ENCODE results near the gene CRELD2.

Gene CRELD2

DNA sequence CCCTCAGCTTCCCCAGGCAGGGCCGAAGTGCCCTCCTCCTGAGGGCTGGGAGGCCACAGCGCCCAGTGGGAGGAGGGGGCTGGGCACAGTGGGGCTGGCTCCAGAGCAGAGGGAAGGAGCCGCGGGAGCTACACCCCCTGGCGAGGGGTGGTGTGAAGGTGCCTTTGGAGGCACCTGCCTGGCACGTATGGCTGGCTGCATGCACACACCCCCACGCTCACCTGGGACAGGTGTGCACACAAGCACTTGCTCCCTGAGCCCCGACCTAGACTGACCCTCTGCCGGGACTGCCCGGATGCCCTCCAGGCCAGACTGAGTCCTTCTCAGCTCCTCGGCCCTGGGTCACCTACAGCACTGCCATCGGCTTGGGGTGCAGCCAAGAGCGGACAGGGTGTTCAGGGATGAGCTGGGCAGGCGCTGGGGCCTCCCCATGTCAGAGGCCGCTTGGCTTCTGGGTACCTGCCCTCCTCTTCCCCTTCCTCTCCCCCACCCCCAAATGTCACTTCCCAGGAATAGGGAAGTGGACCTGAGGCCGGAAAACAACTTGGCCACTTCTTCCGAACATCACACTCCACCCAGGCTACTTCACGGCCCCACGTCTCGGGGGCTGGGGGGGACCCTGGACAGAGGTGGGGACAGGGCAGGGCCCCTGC is 34.7 kb downstream of the CRELD2 start:
- TF ChIP-seq, protein P1, sequence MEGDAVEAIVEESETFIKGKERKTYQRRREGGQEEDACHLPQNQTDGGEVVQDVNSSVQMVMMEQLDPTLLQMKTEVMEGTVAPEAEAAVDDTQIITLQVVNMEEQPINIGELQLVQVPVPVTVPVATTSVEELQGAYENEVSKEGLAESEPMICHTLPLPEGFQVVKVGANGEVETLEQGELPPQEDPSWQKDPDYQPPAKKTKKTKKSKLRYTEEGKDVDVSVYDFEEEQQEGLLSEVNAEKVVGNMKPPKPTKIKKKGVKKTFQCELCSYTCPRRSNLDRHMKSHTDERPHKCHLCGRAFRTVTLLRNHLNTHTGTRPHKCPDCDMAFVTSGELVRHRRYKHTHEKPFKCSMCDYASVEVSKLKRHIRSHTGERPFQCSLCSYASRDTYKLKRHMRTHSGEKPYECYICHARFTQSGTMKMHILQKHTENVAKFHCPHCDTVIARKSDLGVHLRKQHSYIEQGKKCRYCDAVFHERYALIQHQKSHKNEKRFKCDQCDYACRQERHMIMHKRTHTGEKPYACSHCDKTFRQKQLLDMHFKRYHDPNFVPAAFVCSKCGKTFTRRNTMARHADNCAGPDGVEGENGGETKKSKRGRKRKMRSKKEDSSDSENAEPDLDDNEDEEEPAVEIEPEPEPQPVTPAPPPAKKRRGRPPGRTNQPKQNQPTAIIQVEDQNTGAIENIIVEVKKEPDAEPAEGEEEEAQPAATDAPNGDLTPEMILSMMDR (IDR thresholded peaks at IDR 0.05; ENCODE audit: low read length): no peak
- TF ChIP-seq EZH2phosphoT487 (IDR thresholded peaks at IDR 0.05; ENCODE audit: low read length): no peak
- no peak for TF ChIP-seq EZH2 (optimal IDR thresholded peaks at IDR 0.05; ENCODE audit: low read depth, low read length)
- no peak for DNase-seq
- Histone ChIP-seq H3K27ac (ENCODE audit: low read length) (no peak overlapping the region), H3K27me3 (replicated peaks; ENCODE audit: insufficient read depth, low read length) (peaks cover 19% of the 10 kb centered on the region), H3K4me1 (ENCODE audit: low read length) (no peaks in the 10 kb centered on the region), H2AFZ (ENCODE audit: low read length) (no peak overlapping the region), H3K9me2 (replicated peaks; ENCODE audit: insufficient read depth, low read length) (no peaks in the 10 kb centered on the region), H3K4me2 (ENCODE audit: low read depth, low read length) (no peak overlapping the region), H3K4me3 (ENCODE audit: low read length) (no peak overlapping the region), H3K79me2 (ENCODE audit: low read length) (no peaks in the 10 kb centered on the region), H4K20me1 (ENCODE audit: insufficient read depth, low read length) (no peaks in the 10 kb centered on the region), H3K9ac (ENCODE audit: low read length) (no peak overlapping the region), H3K9me3 (replicated peaks; ENCODE audit: insufficient read depth, low read length) (no peaks in the 10 kb centered on the region), H3F3A (ENCODE audit: insufficient read depth, low read length) (no peaks in the 10 kb centered on the region), H3K36me3 (replicated peaks; ENCODE audit: insufficient read depth, low read length) (no peaks in the 10 kb centered on the region)

DNA sequence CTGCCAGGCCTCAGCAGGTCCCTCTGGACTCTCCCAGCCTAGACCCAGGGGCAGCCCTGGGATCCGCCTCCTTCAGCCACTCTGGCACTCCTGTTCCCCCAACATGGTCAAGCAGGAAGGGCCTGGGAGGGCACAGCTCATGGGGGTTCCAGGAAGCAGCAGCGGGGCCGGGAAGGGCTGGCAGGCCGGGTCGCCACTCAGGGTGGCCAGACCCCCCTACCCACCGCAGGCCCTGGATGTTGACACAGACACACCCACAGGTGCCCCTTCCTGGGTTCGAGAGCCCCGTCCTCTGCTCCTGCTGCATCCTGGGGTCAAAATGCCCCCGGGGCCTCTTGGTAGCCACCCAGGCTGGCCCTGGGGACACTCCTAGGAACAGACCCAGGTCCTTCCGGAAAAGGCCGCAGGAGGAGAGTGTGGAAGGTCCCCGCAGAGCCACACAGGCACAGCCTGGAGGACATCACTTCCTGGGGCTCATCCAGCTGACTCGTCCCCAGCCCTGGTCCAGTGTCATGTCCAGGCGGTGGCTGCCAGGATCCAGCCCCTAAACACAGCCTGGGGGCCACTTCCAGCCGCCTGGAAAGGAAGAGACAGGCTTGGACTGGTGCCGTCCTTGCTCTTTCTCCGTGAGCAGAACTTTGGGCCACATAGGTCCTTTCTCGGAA is 35.4 kb downstream of the CRELD2 start:
- no peaks in the 10 kb centered on the region for H3K36me3 ChIP-seq (replicated peaks; ENCODE audit: insufficient read depth, low read length)
- no peak overlapping the region for H3K27ac ChIP-seq (ENCODE audit: low read length)
- no peak overlapping the region for H3K4me3 ChIP-seq (ENCODE audit: low read length)
- H3K79me2 ChIP-seq (ENCODE audit: low read length): no peaks in the 10 kb centered on the region
- H2AFZ ChIP-seq (ENCODE audit: low read length): no peak overlapping the region
- H3K9me3 ChIP-seq (replicated peaks; ENCODE audit: insufficient read depth, low read length): no peaks in the 10 kb centered on the region
- H3F3A ChIP-seq (ENCODE audit: insufficient read depth, low read length): no peaks in the 10 kb centered on the region
- no peaks in the 10 kb centered on the region for H3K9me2 ChIP-seq (replicated peaks; ENCODE audit: insufficient read depth, low read length)
- peaks cover 12% of the 10 kb centered on the region for H3K27me3 ChIP-seq (replicated peaks; ENCODE audit: insufficient read depth, low read length)
- TF ChIP-seq EZH2phosphoT487 (IDR thresholded peaks at IDR 0.05; ENCODE audit: low read length): no peak
- no peak for TF ChIP-seq EZH2 (optimal IDR thresholded peaks at IDR 0.05; ENCODE audit: low read depth, low read length)
- TF ChIP-seq, protein P1 (IDR thresholded peaks at IDR 0.05; ENCODE audit: low read length): no peak
- H3K9ac ChIP-seq (ENCODE audit: low read length): no peak overlapping the region
- peak; percentile 1 for DNase-seq
- no peak overlapping the region for H3K4me2 ChIP-seq (ENCODE audit: low read depth, low read length)
- no peaks in the 10 kb centered on the region for H4K20me1 ChIP-seq (ENCODE audit: insufficient read depth, low read length)
- no peaks in the 10 kb centered on the region for H3K4me1 ChIP-seq (ENCODE audit: low read length)

DNA sequence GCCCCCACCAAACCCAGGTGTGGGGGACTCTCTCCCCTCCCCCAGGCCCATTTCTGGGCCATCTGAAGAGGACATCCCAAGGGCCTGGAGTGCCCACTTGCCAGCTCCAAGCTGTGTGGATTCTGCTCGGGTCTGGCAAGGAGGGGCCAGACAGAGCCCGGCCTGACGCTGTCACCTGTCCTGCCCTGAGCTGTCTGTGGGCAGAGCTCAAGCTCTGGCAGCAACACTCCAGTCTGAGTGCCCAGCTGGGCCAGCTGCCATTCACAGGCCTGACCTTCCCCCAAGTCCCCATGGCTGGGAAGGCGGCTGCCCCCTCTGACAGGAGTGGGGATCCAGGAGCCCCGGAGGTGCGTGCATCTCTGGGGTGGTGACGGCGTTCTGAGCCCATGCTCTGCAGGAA is 35.9 kb downstream of the CRELD2 start:
- Histone ChIP-seq H3K36me3 (replicated peaks; ENCODE audit: insufficient read depth, low read length) (no peaks in the 10 kb centered on the region), H4K20me1 (ENCODE audit: insufficient read depth, low read length) (no peaks in the 10 kb centered on the region), H3K27ac (ENCODE audit: low read length) (no peak overlapping the region), H3F3A (ENCODE audit: insufficient read depth, low read length) (no peaks in the 10 kb centered on the region), H3K9me2 (replicated peaks; ENCODE audit: insufficient read depth, low read length) (no peaks in the 10 kb centered on the region), H3K9ac (ENCODE audit: low read length) (no peak overlapping the region), H3K9me3 (replicated peaks; ENCODE audit: insufficient read depth, low read length) (no peaks in the 10 kb centered on the region), H3K4me3 (ENCODE audit: low read length) (no peak overlapping the region), H3K79me2 (ENCODE audit: low read length) (no peaks in the 10 kb centered on the region), H3K4me2 (ENCODE audit: low read depth, low read length) (no peak overlapping the region), H2AFZ (ENCODE audit: low read length) (no peak overlapping the region), H3K4me1 (ENCODE audit: low read length) (0 out of 2 replicates have a peak, but pooled peaks cover 1% of the 10 kb centered on the region), H3K27me3 (replicated peaks; ENCODE audit: insufficient read depth, low read length) (peaks cover 7% of the 10 kb centered on the region; the same call in 1 of the 2 replicates)
- no peak for DNase-seq
- TF ChIP-seq, protein P1 (IDR thresholded peaks at IDR 0.05; ENCODE audit: low read length): no peak
- no peak for TF ChIP-seq EZH2phosphoT487 (IDR thresholded peaks at IDR 0.05; ENCODE audit: low read length)
- TF ChIP-seq EZH2 (optimal IDR thresholded peaks at IDR 0.05; ENCODE audit: low read depth, low read length): no peak

Measured in MM.1S (cell line).